ENCODE data around the gene PIGR.
A peak's percentile ranks its signal among the peaks of the same experiment; 100 is the strongest.

Gene PIGR

DNA sequence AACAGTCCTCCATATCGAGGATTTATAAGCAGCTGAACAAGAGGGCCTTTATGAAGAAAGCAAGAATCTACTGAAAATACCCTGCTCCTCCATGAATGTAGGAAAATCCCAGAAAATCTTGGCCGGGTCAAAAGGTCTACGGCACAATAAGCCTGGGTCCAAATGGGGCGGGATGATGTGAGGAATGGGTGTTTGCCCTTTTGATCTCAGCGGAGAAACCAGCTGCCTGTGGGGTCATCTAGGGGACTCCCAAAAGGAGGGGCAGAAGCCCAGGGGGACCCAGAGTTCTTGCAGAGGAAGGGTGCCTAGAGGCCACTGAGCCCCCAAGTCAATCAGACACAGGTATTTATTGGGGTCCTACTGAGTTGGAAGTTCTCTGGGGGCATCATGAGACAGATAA lies 11.4 kb upstream of the PIGR start:
- no peak for DNase-seq

DNA sequence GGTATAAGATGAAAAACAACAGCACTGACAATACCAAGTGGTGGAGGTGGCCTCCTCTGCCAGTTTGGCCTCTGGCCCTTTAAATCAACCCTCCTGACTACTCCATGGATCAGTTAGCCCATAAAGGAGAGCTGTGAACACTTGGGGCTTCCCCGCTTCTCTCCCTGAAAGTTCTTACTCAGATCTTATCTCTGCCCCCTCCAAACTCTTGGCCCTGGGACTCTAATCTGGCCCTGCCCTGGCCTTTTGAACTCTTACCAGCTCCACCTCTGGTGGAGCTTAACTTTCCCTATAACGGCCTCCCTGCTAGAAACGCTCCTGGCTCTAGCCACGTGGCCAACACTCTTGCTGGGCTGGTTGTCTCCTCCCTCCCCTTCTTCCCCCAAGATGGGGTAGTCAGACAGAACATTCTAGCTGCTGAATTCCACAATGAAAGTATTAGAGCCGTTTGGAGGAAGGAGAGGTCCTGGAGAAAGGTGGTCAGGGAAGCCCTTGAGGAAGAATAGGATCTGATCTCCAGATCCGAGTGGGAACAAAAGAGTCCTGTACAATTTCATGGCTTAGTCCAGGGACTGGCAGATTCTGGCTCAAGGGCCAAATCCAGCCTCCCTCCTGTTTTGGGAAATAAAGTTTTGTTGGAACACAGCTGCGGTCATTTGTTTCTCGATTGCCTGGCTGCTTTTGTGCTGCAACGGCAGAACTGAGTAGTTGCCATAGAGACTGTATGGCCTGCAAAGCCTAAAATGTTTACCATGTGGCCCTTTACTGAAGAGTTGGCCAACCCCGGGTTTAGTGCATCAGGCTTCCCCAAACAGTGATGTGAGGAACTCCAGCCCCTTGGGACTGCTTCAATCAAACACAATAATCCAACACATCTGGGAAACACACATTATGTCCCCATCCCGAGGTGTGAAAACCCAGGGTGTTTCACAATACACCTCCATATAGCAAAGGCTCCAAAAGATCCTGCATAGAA lies 9.5 kb upstream of the PIGR start:
- peak in 1 of 3 experiments; percentile 18 for DNase-seq

DNA sequence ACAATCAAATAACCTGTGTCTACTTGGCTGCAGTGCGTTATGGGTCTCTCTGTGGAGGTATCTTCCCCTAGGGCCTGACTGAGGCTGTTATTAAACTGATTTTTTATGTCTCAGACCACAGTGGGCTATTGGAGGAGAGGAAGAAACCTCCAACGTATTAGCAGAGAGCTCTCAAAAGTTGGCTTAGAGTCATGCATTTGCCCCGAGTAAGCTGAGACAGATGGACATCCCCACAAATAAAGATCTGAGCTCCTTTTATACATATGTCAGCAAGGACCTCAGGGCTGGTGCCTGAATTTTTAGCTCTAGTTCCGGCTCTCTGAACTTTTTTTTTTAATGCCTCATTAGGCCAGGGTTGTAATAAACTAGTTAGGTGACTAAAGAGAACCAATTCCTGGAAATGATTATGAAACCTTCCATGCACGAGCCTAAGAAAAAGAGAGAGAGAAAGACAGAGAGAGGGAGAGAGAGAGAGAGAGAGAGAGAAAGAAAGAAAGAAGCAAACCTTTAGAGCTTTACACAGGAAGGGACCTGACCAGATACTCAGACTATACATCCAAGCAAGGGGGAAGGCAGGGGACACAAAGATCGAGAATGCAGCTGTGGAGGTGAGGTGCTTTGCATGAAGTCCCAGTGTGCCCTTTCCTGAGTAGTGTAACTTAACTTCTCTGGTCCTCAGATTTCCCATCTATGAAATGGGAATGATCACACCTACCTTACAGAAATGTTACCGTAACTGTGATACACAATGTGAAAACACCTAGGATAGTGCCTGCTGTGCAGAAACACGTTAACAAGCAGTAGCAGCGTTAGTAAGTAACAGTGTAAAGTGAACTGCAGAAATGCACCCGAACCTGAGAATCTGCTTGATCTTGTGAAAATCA lies 8.4 kb upstream of the PIGR start:
- DNase-seq: no peak

DNA sequence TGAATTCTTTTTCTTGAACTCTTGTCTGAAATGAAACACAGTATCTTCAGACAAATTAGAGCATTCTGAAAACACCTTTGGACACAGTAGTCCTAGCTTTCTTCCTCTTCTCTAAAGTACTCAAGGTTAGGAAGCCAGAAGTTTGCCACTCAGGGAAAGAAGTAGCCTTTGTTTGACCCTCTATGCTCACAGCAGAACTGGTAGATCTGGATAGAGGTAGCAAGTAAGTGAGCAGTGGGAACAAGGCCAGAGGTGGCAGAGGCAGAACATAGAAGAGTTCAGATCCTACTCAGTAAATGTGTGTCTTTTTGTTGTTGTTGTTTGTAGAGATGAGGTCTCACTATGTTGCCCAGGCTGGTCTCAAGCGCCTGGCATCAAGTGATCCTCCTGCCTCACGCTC lies 7.4 kb upstream of the PIGR start:
- no peak for DNase-seq

DNA sequence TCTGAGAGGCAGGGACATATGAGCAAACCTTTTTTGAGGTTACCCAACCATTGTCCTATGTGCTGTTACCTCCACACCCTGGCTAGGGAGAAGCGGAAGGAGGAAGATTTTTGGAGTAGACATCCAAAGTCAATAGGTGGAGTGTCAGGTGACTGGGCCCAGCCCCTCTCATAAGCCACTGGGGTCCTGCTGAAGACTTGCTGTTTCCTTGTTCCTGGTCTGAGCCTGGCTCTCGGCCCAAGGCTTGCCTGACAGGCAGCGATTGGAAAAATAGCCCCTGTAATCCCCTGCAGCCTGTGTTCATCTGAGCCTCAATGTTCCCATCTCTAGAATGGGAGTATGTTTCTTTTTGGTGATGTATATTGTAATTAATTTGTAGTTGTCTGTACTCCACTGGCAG lies 6.9 kb upstream of the PIGR start:
- DNase-seq: no peak

DNA sequence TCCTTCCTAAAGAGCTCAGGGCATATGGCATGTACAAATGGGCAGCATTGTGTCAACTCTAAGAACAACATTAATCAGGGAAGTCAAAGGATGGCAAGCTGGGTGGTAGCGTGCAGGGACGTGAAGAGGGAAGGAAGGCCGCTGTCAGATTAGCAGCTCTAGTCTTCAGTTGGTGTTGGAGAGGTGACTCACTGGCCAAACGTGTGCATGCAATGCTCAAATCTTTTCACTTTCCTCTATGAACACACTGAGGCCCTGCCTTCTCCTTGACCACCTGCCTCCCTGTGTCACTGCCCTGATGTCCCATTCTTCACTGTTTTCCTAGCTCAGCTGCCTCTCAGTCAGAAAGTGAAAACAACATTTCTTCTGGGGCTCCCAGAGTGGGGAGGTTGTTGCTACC lies 5.9 kb upstream of the PIGR start:
- no peak for DNase-seq

DNA sequence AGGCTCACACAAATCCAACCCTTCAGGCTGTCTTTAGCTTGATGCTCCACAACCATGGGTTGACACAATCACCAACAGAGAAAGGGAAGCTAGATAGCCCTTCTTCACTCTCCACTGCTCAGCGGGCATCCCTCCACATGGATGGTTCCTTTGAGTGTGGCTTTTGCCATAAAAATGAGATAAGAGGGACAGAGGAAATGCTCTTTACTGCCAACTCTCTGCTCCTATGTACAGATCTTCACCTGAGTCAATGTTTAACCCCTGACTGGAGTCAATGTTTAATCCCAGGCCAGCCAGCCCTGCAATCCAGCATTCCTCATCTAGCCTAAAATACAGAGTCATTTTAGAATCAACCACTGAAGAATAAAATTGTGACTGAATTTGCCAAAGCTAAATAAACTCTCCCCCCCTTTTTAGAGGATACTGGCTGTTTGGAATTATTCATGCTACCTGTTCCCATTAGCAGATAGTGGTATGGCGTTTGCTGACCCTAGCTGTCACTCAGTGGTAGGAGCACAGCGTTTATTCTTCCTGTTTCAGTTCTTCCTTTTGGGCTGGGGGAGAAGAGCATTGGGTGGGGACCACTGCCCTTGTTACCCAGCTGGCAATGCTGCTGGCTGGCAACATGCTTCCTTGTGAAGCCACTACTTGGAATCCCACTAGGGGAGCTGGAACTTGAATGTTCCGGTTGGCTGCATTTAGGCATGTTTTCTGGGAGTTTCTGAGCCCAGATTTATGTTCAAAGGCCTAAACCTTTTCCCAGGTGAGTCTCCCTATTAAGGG lies 5.2 kb upstream of the PIGR start:
- no peak for DNase-seq

DNA sequence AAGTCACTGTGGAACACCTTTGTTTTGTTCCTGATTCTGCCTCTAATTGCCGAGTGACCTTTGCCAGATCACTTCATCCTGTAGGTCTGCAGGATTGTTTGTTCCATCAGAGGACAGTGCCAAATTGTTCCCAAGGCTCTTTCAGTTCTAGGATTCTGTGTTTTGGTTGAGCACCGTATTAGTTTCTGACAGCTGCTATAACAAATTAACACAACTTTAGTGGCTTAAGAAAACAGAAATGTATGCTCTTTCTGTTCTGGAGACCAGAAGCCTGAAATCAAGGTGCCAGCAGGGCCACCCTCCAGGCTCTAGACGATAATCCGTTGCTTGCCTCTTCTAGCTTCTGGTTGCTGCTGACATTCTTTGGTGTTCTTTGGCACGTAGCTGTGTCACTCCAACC lies 3.4 kb upstream of the PIGR start:
- DNase-seq: no peak

DNA sequence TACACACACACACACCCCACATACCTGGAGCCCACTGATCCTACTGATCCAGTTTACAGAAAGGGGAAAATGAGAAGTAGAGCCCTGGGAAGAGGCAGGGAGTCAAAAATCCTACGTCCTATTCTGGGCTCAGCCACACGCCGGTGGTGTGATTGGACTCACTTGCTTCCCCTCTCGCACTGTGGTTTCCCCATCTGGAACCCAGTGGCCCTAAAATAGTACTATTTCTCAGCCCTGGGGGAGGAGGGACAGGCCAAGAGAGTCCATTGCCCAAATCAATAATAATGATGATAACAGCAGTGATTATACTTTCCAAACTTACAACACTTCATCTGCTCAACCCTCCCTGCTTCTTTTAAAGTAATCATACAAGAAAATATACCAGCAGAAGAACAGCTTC lies 2.9 kb upstream of the PIGR start:
- DNase-seq: no peak

DNA sequence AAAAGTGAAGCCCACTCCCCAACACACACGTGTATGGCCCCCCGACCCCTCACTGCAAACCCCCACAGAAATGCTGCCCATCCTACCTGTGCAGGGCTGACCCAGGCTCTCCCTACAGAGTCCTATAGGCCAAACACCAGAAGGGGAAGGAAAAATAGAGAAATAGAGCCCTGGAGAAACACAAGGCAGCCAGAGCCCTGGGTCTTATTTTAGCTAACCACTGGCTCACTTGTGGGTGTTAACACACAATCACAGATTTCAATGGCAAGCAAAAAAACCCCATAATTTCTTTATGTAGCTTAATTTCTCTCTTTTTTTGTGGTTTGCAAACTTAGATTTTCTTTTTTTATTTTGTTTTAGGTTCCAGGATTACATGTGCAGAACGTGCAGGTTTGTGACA lies 989 bp upstream of the PIGR start:
- no peak for DNase-seq

DNA sequence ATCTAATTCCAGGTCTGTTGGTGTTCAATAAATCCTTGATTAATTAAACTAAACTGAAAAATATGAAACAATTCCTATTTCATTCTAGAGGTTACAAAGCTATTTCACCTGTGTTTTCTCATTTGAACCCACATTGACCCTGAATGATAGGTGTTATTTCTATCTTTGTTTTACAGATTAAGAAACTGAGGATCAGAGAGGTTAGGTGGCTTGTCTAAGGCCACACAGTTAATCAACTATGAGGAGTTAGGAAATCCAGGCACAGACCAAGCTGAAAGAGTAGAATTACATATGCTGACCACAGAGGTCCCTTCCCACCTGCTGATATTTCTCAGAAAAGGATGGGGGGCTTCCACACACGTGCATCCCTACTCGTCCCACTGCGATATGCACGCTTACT lies 487 bp downstream of the PIGR start:
- no peak for DNase-seq

DNA sequence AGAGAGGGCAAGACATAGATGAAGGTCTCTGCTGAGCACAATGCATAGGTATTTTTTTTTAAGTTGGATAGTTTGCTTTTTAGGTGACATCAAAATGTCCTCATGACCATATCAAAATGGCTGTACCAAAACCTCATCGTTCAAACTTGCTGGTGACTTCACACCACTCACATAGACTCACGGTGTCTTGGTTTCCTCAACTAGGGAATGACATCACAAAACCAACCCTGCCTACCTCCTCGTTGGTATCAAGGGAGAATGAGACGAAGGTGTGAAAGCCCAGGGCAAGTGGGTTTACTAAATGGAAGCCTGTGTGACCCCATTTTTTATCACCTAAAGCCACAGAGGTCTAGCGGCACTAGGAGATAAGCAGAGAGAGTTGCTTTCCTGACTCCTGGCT lies 1.6 kb downstream of the PIGR start:
- no peak for DNase-seq

DNA sequence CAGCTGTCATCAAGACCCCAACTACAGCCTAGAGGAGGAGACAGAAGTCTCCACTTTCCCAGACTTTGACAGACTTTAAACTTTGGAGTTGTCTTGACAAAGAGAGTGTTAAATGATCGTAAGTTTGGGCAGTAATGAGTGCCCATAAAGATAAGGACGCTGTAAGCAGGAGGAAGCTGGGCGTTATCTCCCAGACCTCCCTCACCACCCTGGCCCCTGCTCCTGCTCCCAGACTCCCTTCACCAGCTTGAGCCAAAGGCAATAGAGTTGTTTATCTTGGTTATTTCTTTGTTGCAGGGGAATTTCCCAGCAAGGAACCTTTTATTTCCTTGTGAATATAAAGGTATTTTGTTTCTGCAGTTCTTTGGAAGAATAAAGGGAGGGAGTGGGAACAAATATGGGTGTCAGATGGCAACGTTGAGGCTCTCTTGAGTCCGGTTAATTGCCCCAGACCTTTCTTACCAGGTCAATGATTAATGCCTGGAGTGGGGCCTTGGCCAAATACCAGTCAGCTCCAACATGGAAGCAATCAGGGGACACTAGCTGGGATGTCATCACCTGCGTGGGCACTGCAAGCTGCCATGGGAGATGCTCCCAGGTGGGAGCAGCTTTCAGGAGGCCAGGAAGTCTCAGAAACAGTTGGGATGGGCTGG lies 4.4 kb downstream of the PIGR start:
- DNase-seq: no peak

DNA sequence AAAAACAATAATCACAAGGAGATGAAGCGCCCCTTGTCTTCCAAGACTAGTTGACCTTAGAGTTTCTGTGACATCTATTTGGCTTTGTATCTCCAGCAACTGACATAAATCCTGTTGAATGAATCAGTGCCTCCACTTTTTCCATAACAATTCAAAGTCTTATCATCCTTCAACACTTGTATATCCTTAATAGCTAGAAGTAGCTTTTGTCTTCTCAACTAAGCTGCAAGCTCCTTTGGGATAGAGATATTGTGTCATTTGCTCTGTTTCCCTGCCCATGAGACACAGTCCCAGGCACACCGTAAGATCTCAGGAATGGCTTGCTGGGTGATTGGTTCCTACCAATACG lies 5.7 kb downstream of the PIGR start:
- DNase-seq: no peak

DNA sequence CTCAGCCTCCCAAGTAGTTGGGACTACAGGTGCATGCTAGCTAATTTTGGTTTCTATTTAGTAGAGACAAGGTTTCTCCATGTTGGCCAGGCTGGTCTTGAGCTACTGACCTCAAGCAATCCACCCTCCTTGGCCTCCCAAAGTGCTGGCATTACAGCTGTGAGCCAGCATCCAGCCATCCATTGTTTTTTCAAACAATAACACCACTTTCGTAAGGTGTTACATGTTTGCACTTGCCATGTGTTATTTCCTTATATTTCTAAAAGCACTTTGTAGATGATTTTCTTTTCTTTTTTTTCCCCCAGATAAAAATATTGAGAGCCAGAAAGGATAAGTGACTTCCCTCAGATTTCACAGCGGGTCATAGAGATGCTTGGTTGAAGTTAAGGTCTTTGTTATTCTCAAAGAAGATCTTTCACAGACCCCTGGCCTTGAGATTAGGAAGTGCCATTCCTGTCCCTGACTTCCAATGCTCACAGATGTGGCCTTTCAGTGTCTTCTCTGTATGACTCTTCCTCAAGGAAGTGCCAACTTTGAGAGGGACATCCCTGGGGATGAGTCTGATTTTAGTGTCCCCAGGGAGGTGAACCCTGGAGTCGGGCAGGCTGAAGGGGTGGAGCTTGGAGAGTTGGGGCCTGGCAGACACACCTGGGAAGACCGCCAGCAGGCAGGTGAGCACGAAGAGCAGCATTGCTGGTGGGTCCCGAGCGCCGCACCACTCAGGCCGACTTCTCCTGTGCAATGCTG lies 6.3 kb downstream of the PIGR start:
- no peak for DNase-seq

DNA sequence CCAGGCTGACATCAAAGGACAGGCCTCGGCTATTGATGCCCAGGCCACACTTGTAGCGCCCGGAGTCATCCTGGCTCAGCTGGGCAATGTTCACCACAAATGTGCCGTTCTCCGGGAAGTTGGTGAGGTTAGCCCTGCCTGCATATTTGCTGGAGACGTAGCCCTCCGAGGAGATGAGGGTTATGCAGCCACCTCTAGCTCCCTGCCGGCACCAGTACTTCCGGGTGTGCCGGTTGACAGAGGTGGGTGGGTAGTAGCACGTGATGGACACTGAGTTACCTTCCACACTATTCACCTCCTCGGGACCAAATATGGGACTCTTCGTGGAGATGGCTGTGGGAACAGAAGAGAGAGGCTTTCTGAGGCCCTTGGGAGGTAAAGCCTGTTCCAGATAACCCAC lies 7.1 kb downstream of the PIGR start:
- no peak for DNase-seq

DNA sequence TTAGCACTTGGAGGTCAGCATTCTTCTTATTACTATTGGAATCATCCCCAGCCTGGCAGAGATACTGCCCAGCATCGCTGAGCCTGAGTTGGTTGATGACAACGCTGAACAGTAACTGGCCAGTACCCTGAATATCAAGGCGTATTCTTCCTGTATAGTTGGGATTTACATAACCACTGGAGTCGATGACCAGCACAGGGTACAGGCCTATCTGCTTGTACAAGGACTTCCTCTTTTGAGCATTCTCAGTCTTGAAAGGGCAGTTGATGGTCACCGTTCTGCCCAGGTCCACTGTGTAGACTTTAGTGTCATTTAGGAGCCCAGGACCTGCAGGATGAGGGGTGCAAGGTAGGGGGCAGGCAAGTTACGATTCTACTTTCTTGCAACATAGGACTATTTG lies 8.8 kb downstream of the PIGR start:
- DNase-seq: no peak

DNA sequence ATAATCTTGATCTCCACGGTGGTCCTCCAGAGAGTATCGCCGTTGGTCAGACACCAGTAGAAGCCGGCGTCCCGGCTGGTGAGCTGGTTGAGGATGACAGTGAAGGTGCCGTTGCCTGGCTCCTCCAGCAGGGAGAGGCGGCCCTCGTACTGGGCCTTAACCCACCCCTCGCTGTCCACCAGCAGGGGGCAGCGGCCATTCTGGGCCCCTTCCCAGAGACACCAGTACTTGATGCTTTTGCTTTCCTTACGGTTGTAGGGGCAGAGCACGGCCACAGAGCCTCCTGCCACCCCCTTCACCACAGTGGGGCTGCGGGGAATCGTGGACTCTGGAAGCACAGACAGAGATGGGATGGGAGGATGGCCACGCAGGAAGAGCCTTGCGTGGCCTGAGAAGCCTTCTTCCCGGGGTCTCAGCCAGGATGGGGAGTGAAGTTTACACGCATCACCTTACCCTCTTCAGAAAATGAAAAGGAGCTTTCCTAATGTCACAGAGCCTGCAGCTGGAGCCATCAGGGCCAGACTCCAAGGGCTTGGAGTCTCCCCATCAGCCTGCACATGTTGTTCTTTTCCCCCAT lies 10.7 kb downstream of the PIGR start:
- no peak for DNase-seq

DNA sequence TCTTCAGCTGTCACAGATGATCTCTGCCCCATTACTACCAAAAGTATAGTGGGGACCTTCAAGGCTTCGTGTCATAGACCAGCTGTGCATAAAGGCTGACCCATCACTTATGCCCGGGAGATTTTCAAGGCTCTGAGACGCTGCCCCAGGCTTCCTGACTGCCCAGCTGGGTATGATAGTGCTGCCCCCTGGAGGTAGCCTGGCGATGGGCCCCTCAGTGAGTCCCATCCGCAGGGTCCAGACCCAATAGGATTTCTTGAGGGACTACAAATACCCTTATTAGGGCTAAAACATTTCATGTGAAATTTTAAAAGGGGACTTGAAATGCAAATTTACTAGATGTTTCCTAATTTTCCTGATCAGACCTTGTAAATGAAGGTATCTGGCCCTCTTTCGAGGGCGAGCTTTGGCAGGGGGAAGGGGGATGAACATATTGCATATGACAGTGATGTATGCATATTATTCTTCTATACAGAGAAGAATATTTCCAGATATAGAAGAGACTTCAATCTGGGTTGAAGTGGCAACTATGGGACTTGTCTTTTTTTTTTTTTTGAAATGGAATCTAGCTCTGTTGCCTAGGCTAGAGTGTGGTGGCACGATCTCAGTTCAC lies 12.8 kb downstream of the PIGR start:
- no peak for DNase-seq

DNA sequence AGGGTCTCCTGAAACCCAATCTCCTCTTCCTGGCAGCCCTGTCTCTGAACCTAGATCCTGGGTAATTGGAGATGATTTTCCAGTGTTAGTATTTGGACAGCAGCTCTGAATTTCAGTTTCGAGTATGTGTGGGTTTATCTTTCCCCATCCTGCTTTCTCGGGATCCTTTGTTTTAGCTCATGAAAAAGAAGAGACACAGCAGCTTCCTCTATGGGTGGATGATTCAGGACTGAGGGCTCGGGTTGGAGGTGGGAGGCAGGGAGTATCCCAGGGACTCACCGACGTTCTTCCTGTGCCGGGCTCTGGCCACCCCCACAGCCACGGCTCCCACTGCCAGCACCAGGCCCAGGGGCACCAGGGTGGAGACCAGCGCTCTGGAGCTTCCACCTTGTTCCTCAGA lies 14.1 kb downstream of the PIGR start:
- DNase-seq: no peak

DNA sequence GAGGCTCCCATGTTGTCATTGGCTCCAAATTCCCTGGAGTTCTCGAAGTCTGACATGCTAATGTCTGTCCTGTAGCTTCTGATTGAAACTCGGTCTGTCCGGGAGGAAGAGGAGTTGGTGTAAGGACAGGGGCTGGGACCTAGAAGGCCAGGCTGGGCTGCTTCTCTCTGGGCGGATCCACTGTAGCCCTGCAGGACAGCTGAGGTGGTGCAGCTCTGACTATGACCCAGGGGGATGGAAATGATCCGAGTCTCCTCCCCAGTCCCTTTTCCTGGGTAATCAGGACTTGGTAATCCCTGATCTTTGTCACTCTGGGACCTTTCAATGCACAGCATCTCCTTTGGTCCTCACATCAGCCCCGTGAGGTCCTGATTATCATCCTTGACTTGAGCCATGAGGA lies 14.6 kb downstream of the PIGR start:
- no peak for DNase-seq
